22Rv1 (cell line): ENCODE results near the gene COQ8A.

Source experiments
- ZFX ChIP-seq: fragments of 450-650 bp; IDR thresholded peaks from 2 replicates; pipeline ENCODE4 v1.6.1; 2017; ENCODE audit warnings: antibody characterized with exemption, borderline replicate concordance
- TF ChIP-seq, protein P1 (sequence below): fragments of 450-650 bp; IDR thresholded peaks from 2 replicates; pipeline ENCODE4 v1.5.1; 2017; ENCODE audit warnings: mild to moderate bottlenecking

GRCh38 chr1:226921504-226921903, 18.6 kb upstream of the COQ8A start:
- TF ChIP-seq, protein P1, sequence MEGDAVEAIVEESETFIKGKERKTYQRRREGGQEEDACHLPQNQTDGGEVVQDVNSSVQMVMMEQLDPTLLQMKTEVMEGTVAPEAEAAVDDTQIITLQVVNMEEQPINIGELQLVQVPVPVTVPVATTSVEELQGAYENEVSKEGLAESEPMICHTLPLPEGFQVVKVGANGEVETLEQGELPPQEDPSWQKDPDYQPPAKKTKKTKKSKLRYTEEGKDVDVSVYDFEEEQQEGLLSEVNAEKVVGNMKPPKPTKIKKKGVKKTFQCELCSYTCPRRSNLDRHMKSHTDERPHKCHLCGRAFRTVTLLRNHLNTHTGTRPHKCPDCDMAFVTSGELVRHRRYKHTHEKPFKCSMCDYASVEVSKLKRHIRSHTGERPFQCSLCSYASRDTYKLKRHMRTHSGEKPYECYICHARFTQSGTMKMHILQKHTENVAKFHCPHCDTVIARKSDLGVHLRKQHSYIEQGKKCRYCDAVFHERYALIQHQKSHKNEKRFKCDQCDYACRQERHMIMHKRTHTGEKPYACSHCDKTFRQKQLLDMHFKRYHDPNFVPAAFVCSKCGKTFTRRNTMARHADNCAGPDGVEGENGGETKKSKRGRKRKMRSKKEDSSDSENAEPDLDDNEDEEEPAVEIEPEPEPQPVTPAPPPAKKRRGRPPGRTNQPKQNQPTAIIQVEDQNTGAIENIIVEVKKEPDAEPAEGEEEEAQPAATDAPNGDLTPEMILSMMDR: no peak
- no peak for TF ChIP-seq ZFX
